Right kidney (tissue), 1 donor: ENCODE results near the gene SESTD1.
"Not testable (repeated sequence)": the region's sequence is repeated elsewhere in the genome, so short reads cannot be mapped to it uniquely, and the experiment has no call there.

Source experiments
- DNase-seq: peaks from one replicate; pipeline ENCODE4 v3.0.0-alpha.2; 2016

Gene SESTD1

GRCh38 chr2:179270689-179271088, 6.1 kb upstream of the SESTD1 start:
- DNase-seq = no peak

DNA sequence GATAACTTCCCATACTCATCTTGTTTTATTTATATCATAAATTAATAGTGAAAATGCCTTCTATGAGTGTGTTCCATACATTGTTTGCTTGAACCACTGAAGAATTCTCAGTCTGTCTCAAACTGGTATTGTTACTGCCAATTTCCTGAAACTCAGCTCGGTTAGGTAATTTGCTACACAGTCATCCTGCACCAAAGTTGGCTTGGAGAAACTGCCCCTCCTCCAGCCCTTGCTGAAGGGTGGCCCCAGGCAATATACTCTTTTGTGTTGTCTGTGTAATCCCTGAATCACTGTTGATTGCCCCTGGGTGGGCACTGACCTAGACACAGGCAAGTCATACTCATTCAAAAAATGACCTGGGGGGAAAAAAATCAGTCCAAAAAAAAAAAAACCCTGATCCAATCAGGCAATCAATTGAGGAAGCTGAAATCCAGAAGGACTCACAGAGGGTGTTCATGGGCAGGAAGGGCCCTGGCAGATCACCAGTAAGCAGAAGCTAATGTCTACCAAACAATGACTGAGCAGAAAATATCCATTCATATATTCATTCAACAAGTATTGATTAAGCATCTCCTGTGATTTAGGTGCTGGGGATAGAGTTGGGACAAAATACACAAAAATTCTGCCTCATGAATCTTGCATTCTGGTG, 3.8 kb upstream of the SESTD1 start:
- no peak for DNase-seq

DNA sequence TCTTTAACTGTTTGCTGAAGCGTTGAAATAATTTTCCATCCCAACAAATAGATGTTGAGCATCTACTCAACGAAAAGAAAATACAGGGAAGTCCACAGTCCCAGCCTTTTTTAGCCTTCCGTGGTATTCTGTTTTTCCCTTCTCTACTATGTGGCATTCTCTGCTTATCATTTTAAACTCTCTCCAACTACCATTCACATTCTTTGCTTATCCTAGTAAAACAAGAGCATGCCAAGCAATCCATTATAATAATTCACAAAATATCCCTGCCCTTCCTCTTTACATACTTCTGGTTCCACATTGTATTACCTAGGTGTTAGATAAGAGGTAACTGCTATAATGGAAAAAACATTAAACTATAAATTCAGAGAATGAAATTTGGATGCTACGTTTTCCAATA, 1.6 kb upstream of the SESTD1 start:
- no peak for DNase-seq

- DNase-seq = no peak
Measured at GRCh38 chr2:179265082-179265510, 464 bp upstream of the SESTD1 start.

DNA sequence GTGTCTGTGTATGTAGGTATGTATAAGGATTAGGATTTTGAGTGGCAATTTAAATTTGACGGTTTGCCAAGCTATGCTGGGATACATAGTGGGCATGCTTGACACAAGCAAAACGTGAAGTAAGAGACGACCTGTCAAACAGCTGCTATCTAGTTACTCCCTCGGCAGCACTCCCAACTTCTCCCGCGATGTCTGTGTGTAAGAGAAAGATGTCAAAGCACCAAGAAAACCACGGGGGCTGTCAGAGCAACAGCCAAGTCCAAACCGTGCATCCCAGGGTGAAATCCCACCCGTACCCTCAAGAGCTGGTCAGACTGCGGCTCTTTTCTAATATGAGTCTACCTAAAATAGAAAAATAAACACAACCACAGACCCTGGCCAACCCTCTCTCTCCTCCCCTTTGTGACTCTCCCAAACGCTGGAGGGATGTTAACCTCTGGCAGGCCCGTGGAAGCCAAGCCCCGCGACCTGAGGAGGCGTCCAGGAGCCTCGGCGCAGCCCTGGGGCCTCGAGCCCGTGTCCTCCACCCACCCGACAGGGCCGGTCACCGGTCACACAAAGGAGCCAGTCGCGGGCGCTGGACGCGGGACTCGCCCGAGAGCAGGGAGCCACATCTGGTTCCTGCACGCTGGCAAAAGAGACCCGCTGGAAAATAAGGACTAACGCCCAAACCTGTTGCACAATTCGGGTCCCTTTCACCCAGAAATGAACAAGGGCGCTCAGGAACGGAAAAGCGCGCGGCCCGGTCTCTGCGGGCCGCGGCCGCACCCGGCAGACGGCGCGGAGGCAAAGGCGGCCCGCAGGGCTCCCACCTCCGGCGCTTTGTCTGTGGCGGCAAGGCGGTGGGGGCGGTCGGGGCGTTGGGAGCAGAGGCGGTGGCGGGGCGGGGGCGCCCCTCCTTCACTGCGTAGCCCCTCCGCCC, 925 bp downstream of the SESTD1 start:
- DNase-seq = peak; percentile 90

DNA sequence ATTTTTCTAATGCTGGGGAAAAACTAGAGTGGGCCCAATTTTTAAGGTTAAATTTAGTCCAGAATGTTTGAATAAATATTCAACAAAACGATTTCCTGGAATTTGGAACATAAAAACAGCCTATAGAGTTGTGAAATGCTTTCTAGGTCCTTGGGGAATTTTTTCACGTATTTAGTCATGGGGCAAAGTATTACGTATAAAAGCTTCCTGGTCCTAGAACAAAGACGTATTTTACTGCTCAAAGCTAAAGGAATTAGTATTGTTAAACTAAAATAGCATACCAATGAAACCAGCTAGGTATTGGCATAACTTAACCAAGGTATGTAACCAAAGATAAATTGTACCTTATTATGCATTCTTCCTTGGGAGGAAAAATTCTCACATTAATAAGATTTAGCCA, 1.6 kb downstream of the SESTD1 start:
- DNase-seq = no peak

DNA sequence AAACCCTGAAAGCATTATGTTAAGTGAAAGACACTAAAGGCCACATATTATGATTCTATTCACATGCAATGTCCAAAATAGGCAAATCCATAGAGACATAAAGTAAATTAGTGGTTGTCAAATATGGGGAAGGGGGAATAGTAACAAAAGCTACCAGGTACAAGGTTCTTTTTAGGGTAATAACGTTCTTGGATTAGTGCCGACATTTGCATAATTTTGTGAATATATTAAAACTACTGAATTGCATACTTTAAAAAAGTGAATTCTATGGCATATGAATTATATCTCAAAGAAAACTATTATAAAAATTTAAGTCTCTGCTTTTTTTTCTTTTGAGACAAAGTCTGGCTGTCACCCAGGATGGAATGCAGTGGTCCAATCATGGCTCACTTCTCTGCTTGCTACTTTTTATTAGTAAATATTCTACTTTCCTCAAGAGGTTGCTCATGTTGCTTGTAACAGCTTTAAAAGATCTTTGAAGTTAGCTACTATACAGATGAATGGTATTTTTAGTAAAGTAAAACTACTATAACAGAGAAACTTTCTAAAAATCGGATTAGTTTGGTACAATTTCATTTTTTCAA, 2.5 kb downstream of the SESTD1 start:
- DNase-seq = no peak

GRCh38 chr2:179261151-179261825, 3.3 kb downstream of the SESTD1 start:
- DNase-seq = no peak

DNA sequence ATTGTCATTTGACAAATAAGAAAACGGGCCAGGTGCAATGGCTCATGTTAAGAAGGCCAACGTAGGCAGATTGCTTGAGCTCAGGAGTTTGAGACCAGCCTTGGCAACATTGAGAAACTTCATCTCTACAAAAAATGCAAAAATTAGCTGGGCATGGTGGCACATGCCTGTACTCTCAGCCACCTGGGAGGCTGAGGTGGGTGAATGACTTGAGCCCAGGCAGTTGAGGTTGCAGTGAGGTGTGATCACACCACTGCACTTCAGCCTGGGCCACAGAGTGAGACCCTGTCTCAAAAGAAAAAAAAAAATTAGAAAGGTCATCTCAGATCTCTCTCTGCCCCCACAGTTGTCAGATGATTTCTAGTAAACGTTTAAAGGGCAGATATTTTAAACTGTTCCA, 4.4 kb downstream of the SESTD1 start:
- DNase-seq = no peak

- DNase-seq = no peak
Measured at GRCh38 chr2:179255129-179255528, 9.5 kb downstream of the SESTD1 start.

- DNase-seq = no peak
Measured at GRCh38 chr2:179253226-179253625, 11.4 kb downstream of the SESTD1 start.

- no peak for DNase-seq
Measured at GRCh38 chr2:179252423-179252822, 12.2 kb downstream of the SESTD1 start.

DNA sequence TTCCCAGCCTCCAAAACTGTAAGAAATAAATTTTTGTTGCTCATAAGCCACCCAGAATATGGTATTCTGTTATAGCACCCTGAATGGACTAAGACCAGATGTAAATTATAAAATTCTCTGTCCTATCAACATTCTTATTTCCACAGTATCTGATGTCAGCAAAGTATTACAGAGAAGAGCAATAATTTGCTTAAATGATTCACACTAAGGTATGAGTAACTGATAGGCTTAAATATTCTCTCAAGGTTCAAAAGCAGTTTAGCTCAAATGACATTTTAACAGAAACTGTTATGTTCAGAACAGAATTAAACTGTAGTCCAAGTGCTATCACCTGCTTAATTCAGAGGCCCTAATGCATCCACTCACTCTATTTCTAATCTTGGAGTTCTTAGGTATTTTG, 12.8 kb downstream of the SESTD1 start:
- DNase-seq = no peak

GRCh38 chr2:179250848-179251504, 13.7 kb downstream of the SESTD1 start:
- no peak for DNase-seq

DNA sequence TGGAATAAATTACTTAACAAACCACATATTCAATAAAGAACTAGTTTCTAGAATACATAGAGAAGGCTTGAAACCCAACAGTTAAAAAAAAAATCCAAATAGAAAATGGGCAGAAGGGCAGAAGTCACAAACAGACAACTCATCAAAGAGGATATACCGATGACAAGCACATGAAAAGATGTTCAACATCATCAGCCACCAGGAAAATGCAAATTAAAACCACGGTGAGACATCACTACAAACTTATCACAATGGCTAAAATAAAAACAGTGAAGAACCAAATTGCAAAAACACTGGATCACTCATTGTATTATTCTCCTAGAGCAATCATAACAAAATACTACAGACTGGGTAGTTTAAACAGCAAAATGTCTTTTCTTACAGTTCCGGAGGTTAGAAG, 14.5 kb downstream of the SESTD1 start:
- no peak for DNase-seq

GRCh38 chr2:179248024-179248348, 16.6 kb downstream of the SESTD1 start:
- no peak for DNase-seq

- DNase-seq = no peak
Measured at GRCh38 chr2:179247318-179248023, 17.2 kb downstream of the SESTD1 start.

DNA sequence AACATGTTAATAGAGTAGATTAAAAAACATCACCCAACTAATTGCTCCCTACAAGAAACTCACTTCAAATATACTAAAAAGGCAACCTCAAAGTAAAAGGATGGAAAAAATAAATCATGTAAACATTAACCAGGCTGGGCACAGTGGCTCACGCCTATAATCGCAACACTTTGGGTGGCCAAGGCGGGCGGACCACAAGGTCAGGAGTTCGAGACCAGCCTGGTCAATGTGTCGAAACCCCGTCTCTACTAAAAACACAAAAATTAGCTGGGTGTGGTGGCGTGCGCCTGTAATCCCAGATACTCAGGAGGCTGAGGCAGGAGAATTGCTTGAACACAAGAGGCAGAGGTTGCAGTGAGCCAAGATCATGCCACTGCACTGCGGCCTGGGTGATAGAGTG, 18.8 kb downstream of the SESTD1 start:
- not testable (repeated sequence) for DNase-seq

DNA sequence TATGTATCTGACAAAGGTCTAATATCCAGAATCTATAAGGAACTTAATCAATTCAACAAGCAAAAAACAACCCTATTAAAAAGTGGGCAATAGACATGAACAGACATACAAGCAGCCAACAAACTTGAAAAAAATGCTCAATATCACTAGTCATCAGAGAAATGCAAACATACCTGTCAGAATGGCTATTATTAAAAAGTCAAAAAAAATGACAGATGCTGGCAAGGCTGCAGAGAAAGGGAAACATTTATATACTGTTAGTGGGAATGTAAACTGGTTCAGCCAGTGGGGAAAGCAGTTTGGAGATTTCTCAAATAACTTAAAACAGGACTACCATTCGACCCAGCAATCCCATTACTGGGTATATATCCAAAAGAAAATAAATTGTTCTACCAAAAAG, 21.6 kb downstream of the SESTD1 start:
- no peak for DNase-seq

GRCh38 chr2:179240481-179241451, 23.9 kb downstream of the SESTD1 start:
- no peak for DNase-seq

GRCh38 chr2:179239838-179240237, 24.8 kb downstream of the SESTD1 start:
- no peak for DNase-seq
